CD4-positive, alpha-beta T cell treated with Interferon gamma for 1 hour (primary cell): ENCODE data around the gene ZDHHC9.
A peak's percentile ranks its signal among the peaks of the same experiment; 100 is the strongest.

Source experiments
- DNase-seq: peaks from one replicate; pipeline ENCODE4 v3.0.0-alpha.2; 2020

The ZDHHC9 gene

GRCh38 chrX:129784371-129784770 lies 59.3 kb downstream of the ZDHHC9 start:
- no peak for DNase-seq

GRCh38 chrX:129783291-129783713 lies 60.4 kb downstream of the ZDHHC9 start:
- no peak for DNase-seq

- DNase-seq: no peak
Observed at GRCh38 chrX:129782706-129783105, 61.0 kb downstream of the ZDHHC9 start.

- DNase-seq: no peak
Observed at GRCh38 chrX:129781680-129782495, 61.8 kb downstream of the ZDHHC9 start.

- DNase-seq: peak; percentile 91
Observed at GRCh38 chrX:129781134-129781672, 62.5 kb downstream of the ZDHHC9 start.

- no peak for DNase-seq
Observed at GRCh38 chrX:129780441-129781105, 63.1 kb downstream of the ZDHHC9 start.

- peak; percentile 84 for DNase-seq
Observed at GRCh38 chrX:129779747-129780146, 63.9 kb downstream of the ZDHHC9 start, which contains the start of gene SASH3. Gene SASH3 (plus strand): TSS chrX:129779949. CDS start chrX:129780098, 149 bp downstream.

- DNase-seq: no peak
Observed at GRCh38 chrX:129779086-129779672, 64.5 kb downstream of the ZDHHC9 start.

- peak; percentile 81 for DNase-seq
Observed at GRCh38 chrX:129777218-129778030, 66.3 kb downstream of the ZDHHC9 start.

- no peak for DNase-seq
Observed at GRCh38 chrX:129773649-129774458, 69.8 kb downstream of the ZDHHC9 start.

GRCh38 chrX:129772796-129773431 lies 70.8 kb downstream of the ZDHHC9 start:
- peak; percentile 90 for DNase-seq

GRCh38 chrX:129771266-129771995 lies 72.3 kb downstream of the ZDHHC9 start:
- DNase-seq: peak; percentile 36

- DNase-seq: peak; percentile 85
Observed at GRCh38 chrX:129769467-129770154, 74.1 kb downstream of the ZDHHC9 start.

- no peak for DNase-seq
Observed at GRCh38 chrX:129768586-129769466, 74.9 kb downstream of the ZDHHC9 start.

- no peak for DNase-seq
Observed at GRCh38 chrX:129768186-129768585, 75.5 kb downstream of the ZDHHC9 start.

- DNase-seq: no peak
Observed at GRCh38 chrX:129763666-129764065, 80.0 kb downstream of the ZDHHC9 start.

GRCh38 chrX:129762448-129762847 lies 81.2 kb downstream of the ZDHHC9 start:
- no peak for DNase-seq

- no peak for DNase-seq
Observed at GRCh38 chrX:129761596-129761995, 82.1 kb downstream of the ZDHHC9 start.

- DNase-seq: no peak
Observed at GRCh38 chrX:129760981-129761380, 82.7 kb downstream of the ZDHHC9 start.
